ENCODE results near the gene PAK5.

PAK5 gene

GRCh38 chr20:9491324-9491723 is 347.6 kb downstream of the PAK5 start:
- peak in 2 of 4 experiments; percentile 48 to 72 for DNase-seq

- DNase-seq = peak in 3 of 4 experiments; percentile 46 to 59 (median 54)
These were observed 348.2 kb downstream of the PAK5 start for GRCh38 chr20:9490631-9491030.

- DNase-seq = no peak
These were observed 348.7 kb downstream of the PAK5 start for GRCh38 chr20:9490161-9490560.

- DNase-seq = peak in 1 of 4 experiments; percentile 16
These were observed 350.8 kb downstream of the PAK5 start for GRCh38 chr20:9488063-9488462.

Measured in suppressor macrophage (primary cell).